Endothelial cell of umbilical vein (primary cell): ENCODE results near the gene TMPRSS12. TPM values are rescaled to one million over a fixed set of nuclear protein-coding genes. Genes with fewer than 3 reads are reported as not detected.

Experiments
- BruUV-seq: library from RNA; stranded (reverse); fragments of 400-500 nt; replicated peaks from 2 replicates; lab custom pipeline; 2021; lab: Mats Ljungman, UMichigan
- CTCF ChIA-PET: fragments of 300-600, 350-600 bp; sonication (Branson Sonifier 250); formaldehyde crosslinking; loops from one replicate; lab custom pipeline; 2021; ENCODE audit warnings: antibody characterized with exemption, inconsistent platforms; lab: Charles Lee
- POLR2A ChIA-PET: fragments of 300-600, 350-600 bp; sonication (Branson Sonifier 250); formaldehyde crosslinking; loops from one replicate; lab custom pipeline; 2021; ENCODE audit warnings: antibody characterized with exemption, inconsistent platforms; lab: Charles Lee
- DNase-seq: peaks from one replicate; pipeline ENCODE4 v3.0.0-alpha.2; 2011; ENCODE audit warnings: low read depth, low spot score
- FAIRE-seq: peaks from 2 replicates; lab custom pipeline; 2011; peaks lifted over from hg19 to GRCh38; lab: Jason Lieb, UNC
- H2AFZ ChIP-seq: 2 replicates; pipeline ENCODE4 v1.6.0; 2012; ENCODE audit warnings: low read depth, low read length, control low read depth, inconsistent platforms
- H3K27ac ChIP-seq: 2 replicates; pipeline ENCODE4 v1.5.1; 2011; ENCODE audit warnings: low read depth, mild to moderate bottlenecking, control low read depth, low read length, moderate library complexity; ENCODE audit not compliant: insufficient read depth
- H3K27me3 ChIP-seq, 2 experiments: 2 replicates each; pipeline versions ENCODE4 v1.6.0 to v1.6.1; 2011; ENCODE audit warnings: low read length in 2 of 2, mixed read lengths in 1 of 2; ENCODE audit not compliant: control insufficient read depth in 2 of 2, insufficient read depth in 2 of 2
- H3K36me3 ChIP-seq, 2 experiments: 2 replicates in 1 of 2; 3 replicates in 1 of 2; pipeline ENCODE4 v1.5.1; 2011; ENCODE audit warnings: low read length in 2 of 2, mild to moderate bottlenecking in 1 of 2, moderate library complexity in 1 of 2; ENCODE audit not compliant: control insufficient read depth in 2 of 2, insufficient read depth in 2 of 2; ENCODE audit errors: extremely low read depth in 1 of 2
- H3K4me1 ChIP-seq: 3 replicates; pipeline ENCODE4 v1.5.1; 2011; ENCODE audit warnings: mild to moderate bottlenecking, low read length; ENCODE audit not compliant: control insufficient read depth, insufficient read depth; ENCODE audit errors: extremely low read depth
- H3K4me2 ChIP-seq: 2 replicates; pipeline ENCODE4 v1.6.1; 2011; ENCODE audit warnings: low read length, control low read depth, mixed read lengths; ENCODE audit not compliant: insufficient read depth
- H3K4me3 ChIP-seq, 3 experiments: fragments of 200-600 bp in 1 of 3; sonication (generic), shearing (Covaris generic) in 1 of 3; replicated peaks in 1 of 3; 2 replicates each; pipeline ENCODE4 v1.5.1; 2011 to 2016; ENCODE audit warnings: control low read depth in 3 of 3, low read length in 3 of 3, mild to moderate bottlenecking in 2 of 3, inconsistent platforms in 1 of 3, low read depth in 1 of 3, moderate library complexity in 1 of 3; ENCODE audit not compliant: insufficient read depth in 1 of 3
- H3K79me2 ChIP-seq: 2 replicates; pipeline ENCODE4 v1.6.0; 2012; ENCODE audit warnings: low read length, inconsistent platforms; ENCODE audit not compliant: control insufficient read depth, insufficient read depth
- H3K9ac ChIP-seq: replicated peaks from 2 replicates; pipeline ENCODE3; 2011; ENCODE audit warnings: low read length, control low read depth; ENCODE audit not compliant: insufficient read depth; ENCODE audit errors: extremely low read depth
- H3K9me1 ChIP-seq: replicated peaks from 3 replicates; pipeline ENCODE4 v1.6.0; 2011; ENCODE audit warnings: mild to moderate bottlenecking, low read length; ENCODE audit not compliant: control insufficient read depth, insufficient read depth; ENCODE audit errors: extremely low read depth
- H3K9me3 ChIP-seq: replicated peaks from 2 replicates; pipeline ENCODE4 v1.5.1; 2012; ENCODE audit warnings: low read length, inconsistent platforms; ENCODE audit not compliant: control insufficient read depth, insufficient read depth
- H4K20me1 ChIP-seq: replicated peaks from 2 replicates; pipeline ENCODE3; 2011; ENCODE audit warnings: mild to moderate bottlenecking, low read length; ENCODE audit not compliant: control insufficient read depth, insufficient read depth; ENCODE audit errors: extremely low read depth
- CTCF ChIP-seq, 2 donors: IDR thresholded peaks; 1 replicate in 1 of 2; 2 replicates in 1 of 2; pipeline ENCODE4 v1.5.1; 2011; ENCODE audit warnings: low read length in 2 of 2, mild to moderate bottlenecking in 2 of 2, moderate library complexity in 2 of 2, control low read depth in 1 of 2, inconsistent platforms in 1 of 2, low read depth in 1 of 2; ENCODE audit not compliant: insufficient read depth in 1 of 2; ENCODE audit errors: extremely low read depth in 1 of 2
- EZH2 ChIP-seq: IDR thresholded peaks from 2 replicates; pipeline ENCODE4 v1.6.1; 2012; ENCODE audit warnings: borderline replicate concordance, low read depth, mild to moderate bottlenecking, moderate library complexity, low read length, inconsistent platforms; ENCODE audit not compliant: severe bottlenecking
- FOS ChIP-seq: IDR thresholded peaks from 2 replicates; pipeline ENCODE4 v1.6.1; 2011; ENCODE audit warnings: mild to moderate bottlenecking, low read length, moderate library complexity, borderline replicate concordance; ENCODE audit not compliant: insufficient read depth
- GATA2 ChIP-seq: IDR thresholded peaks from 2 replicates; pipeline ENCODE4 v1.7.0; 2011; ENCODE audit warnings: low read depth, mild to moderate bottlenecking, moderate library complexity, mixed read lengths, low read length; ENCODE audit not compliant: insufficient read length, insufficient read depth
- JUN ChIP-seq: IDR thresholded peaks from 2 replicates; pipeline ENCODE4 v1.6.1; 2011; ENCODE audit warnings: borderline replicate concordance, low read depth; ENCODE audit not compliant: insufficient read length, insufficient read depth
- MAX ChIP-seq: IDR thresholded peaks from 2 replicates; pipeline ENCODE4 v1.6.1; 2011; ENCODE audit not compliant: insufficient read depth, insufficient read length
- MYC ChIP-seq: IDR thresholded peaks from one replicate; pipeline ENCODE4 v1.6.1; 2011; ENCODE audit warnings: mild to moderate bottlenecking, low read depth, low read length
- POLR2A ChIP-seq: IDR thresholded peaks from 2 replicates; pipeline ENCODE4 v1.6.1; 2012; ENCODE audit warnings: low read depth, mild to moderate bottlenecking, control low read depth, low read length
- POLR2AphosphoS5 ChIP-seq: IDR thresholded peaks from 2 replicates; pipeline ENCODE4 v1.6.1; 2012; ENCODE audit warnings: low read depth, mild to moderate bottlenecking, control low read depth, low read length, moderate library complexity; ENCODE audit not compliant: insufficient read depth
- dilution Hi-C: fragments of 300-500 bp; cut with MboI; formaldehyde crosslinking; loops from one replicate; pipeline ENCODE4 v1.15.0; 2019; ENCODE audit warnings: low sequenced_read_pairs; ENCODE audit not compliant: extremely low pct_ligation_motif_present
- intact Hi-C: fragments of 100-400 bp; cut with micrococcal nuclease; formaldehyde crosslinking; loops from one replicate; pipeline ENCODE4 v1.10.0; 2022
- polyA plus RNA-seq, 4 experiments: library from polyadenylated mRNA; depleted of rRNA in 3 of 4; stranded (reverse) in 3 of 4; unstranded in 1 of 4; fragments of >200 nt; gene quantifications; 2 replicates each; pipeline versions ENCODE4 v1.2.1 to v1.2.3, GENCODE V29; 2011 to 2012; ENCODE audit warnings: missing spikeins in 1 of 4
- total RNA-seq: library from RNA; stranded (reverse); gene quantifications from 2 replicates; pipeline ENCODE4 v1.2.3, GENCODE V29; 2021

The TMPRSS12 gene
- total and polyA plus RNA-seq, 2 donors (not counting 3 experiments of a cell fraction or from before 2014, with no cell fraction given): not detected

DNA sequence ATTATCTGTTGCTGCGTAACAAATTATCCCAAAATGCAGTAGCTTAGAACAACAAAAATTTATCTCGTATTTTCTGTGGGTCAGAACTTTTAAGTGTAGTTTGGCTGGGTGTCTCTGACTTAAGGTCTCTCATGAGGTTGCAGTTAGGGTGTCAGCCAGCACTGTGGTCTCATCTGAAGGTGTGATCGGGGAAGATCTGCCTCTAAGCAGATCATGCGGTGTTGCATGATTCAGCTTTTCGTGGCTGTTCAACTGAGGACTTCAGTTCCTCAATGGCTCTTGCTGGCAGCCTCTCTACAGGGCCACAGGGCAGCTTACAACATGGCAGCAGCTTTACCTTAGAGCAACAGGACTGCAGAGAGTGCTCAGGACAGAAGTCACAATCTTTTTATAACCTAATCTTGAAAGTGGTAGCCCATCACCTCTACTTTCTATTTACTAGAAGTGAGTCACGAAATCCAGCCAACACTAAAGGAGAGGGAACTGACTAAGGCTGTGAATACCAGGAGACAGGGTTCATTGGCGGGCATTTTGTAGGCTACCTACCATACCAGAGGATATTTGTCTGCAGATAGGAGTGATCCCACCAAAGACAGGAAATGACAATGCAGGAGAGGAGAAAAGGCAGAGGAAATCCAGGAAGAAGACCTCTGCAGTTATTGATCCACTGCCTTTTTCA is 1.8 kb upstream of the TMPRSS12 start:
- no peaks in the 10 kb centered on the region for H3K4me1 ChIP-seq
- no peak for FAIRE-seq
- H3K9ac ChIP-seq: no peak overlapping the region
- no peaks in the 10 kb centered on the region for H3K9me3 ChIP-seq
- dilution Hi-C loops: no loop called here
- no peak overlapping the region for H3K4me2 ChIP-seq
- no peak overlapping the region for H2AFZ ChIP-seq
- intact Hi-C loops: no loop called here
- ChIA-PET CTCF (interaction anchor here (1.0 kb wide), 1 partner anchor 15 kb away, joined by 6 read pairs; no protein-coding TSS in a partner anchor), POLR2A (no interaction called here)
- H3K27ac ChIP-seq: no peak overlapping the region
- BruUV-seq: no TSS peak
- H3K79me2 ChIP-seq: no peaks in the 10 kb centered on the region
- H3K27me3 ChIP-seq: peaks cover 0 to 4% of the 10 kb centered on the region in 2 experiments
- no peaks in the 10 kb centered on the region for H3K9me1 ChIP-seq
- no peak for DNase-seq
- TF ChIP-seq MYC (no peak), CTCF (IDR thresholded peaks at IDR 0.05; ENCODE audit: extremely low read depth in 1 of 2, insufficient read depth in 1 of 2, low read depth in 1 of 2, low read length in 2 of 2) (no peak), POLR2A (no peak)
- no peak overlapping the region for H3K4me3 ChIP-seq
- H3K36me3 ChIP-seq: no peaks in the 10 kb centered on the region
- H4K20me1 ChIP-seq: no peaks in the 10 kb centered on the region

GRCh38 chr12:50841716-50842531 is 802 bp upstream of the TMPRSS12 start:
- DNase-seq (no peak), FAIRE-seq (no peak)
- Histone ChIP-seq H4K20me1 (no peaks in the 10 kb centered on the region), H3K27ac (no peak overlapping the region), H3K9me1 (no peaks in the 10 kb centered on the region), H3K9me3 (no peaks in the 10 kb centered on the region), H3K36me3 (no peaks in the 10 kb centered on the region), H3K9ac (no peak overlapping the region), H3K27me3 (peaks cover 0 to 4% of the 10 kb centered on the region in 2 experiments), H2AFZ (no peak overlapping the region), H3K4me2 (no peak overlapping the region), H3K4me1 (no peaks in the 10 kb centered on the region), H3K79me2 (no peaks in the 10 kb centered on the region), H3K4me3 (no peak overlapping the region)
- CTCF ChIA-PET: interaction anchor here (1.0 kb wide), 1 partner anchor 186 kb away, joined by 3 read pairs; no protein-coding TSS in a partner anchor
- intact Hi-C loops (no loop called here), dilution Hi-C loops (no loop called here)
- TF ChIP-seq CTCF (IDR thresholded peaks at IDR 0.05; ENCODE audit: extremely low read depth in 1 of 2, insufficient read depth in 1 of 2, low read depth in 1 of 2, low read length in 2 of 2) (no peak), MAX (no peak), FOS (no peak), GATA2 (no peak), POLR2A (no peak), MYC (no peak), JUN (no peak), POLR2AphosphoS5 (no peak), EZH2 (no peak)
- POLR2A ChIA-PET: no interaction called here
- BruUV-seq: no TSS peak
